H9 (cell line): Measurements from ENCODE around the gene LBHD2. TPM values are rescaled to one million over a fixed set of nuclear protein-coding genes. Genes with fewer than 3 reads are reported as not detected.
A peak's percentile ranks its signal among the peaks of the same experiment; 100 is the strongest.

ENCODE experiments used
- DNase-seq: peaks from one replicate; pipeline ENCODE4 v3.0.0-alpha.2; 2017
- H2AFZ ChIP-seq: one replicate; pipeline ENCODE4 v1.6.1; 2013; ENCODE audit warnings: mild to moderate bottlenecking, low read length, control low read depth, moderate library complexity
- H2AK5ac ChIP-seq: 2 replicates; pipeline ENCODE4 v1.6.1; 2013; ENCODE audit warnings: low read length, control low read depth, mixed read lengths; ENCODE audit not compliant: insufficient read length
- H2BK120ac ChIP-seq: one replicate; pipeline ENCODE4 v1.6.1; 2013; ENCODE audit warnings: low read depth, mild to moderate bottlenecking, low read length, control low read depth, inconsistent platforms; ENCODE audit not compliant: poor library complexity, severe bottlenecking
- H2BK12ac ChIP-seq: 2 replicates; pipeline ENCODE4 v1.6.1; 2013; ENCODE audit warnings: low read length, control low read depth, mixed read lengths, low read depth; ENCODE audit not compliant: insufficient read length
- H2BK15ac ChIP-seq: 2 replicates; pipeline ENCODE4 v1.6.1; 2013; ENCODE audit warnings: low read depth, low read length, control low read depth
- H2BK20ac ChIP-seq: one replicate; pipeline ENCODE4 v1.6.1; 2013; ENCODE audit warnings: low read depth, mild to moderate bottlenecking, low read length, control low read depth, inconsistent platforms; ENCODE audit not compliant: poor library complexity, severe bottlenecking
- H2BK5ac ChIP-seq: 2 replicates; pipeline ENCODE4 v1.6.1; 2013; ENCODE audit warnings: low read length, control low read depth, mixed read lengths; ENCODE audit not compliant: insufficient read length
- H3K14ac ChIP-seq: 2 replicates; pipeline ENCODE4 v1.6.1; 2013; ENCODE audit warnings: low read length, control low read depth; ENCODE audit not compliant: insufficient read depth
- H3K18ac ChIP-seq: 2 replicates; pipeline ENCODE4 v1.6.1; 2013; ENCODE audit warnings: low read depth, mild to moderate bottlenecking, mixed read lengths, low read length, control low read depth; ENCODE audit not compliant: insufficient read length
- H3K23ac ChIP-seq: 2 replicates; pipeline ENCODE4 v1.6.1; 2013; ENCODE audit warnings: low read length, control low read depth, mixed read lengths, low read depth; ENCODE audit not compliant: insufficient read length
- H3K23me2 ChIP-seq: 2 replicates; pipeline ENCODE4 v1.6.1; 2013; ENCODE audit warnings: low read depth, mild to moderate bottlenecking, mixed read lengths, low read length, control low read depth; ENCODE audit not compliant: insufficient read length, poor library complexity, severe bottlenecking
- H3K27ac ChIP-seq: 2 replicates; pipeline ENCODE4 v1.5.1; 2013; ENCODE audit warnings: low read length, control low read depth, mixed read lengths, low read depth; ENCODE audit not compliant: insufficient read length
- H3K27me3 ChIP-seq: 2 replicates; pipeline ENCODE4 v1.6.1; 2013; ENCODE audit warnings: low read length, control low read depth, inconsistent platforms; ENCODE audit not compliant: insufficient read depth
- H3K4ac ChIP-seq: 2 replicates; pipeline ENCODE4 v1.6.1; 2013; ENCODE audit warnings: low read depth, mild to moderate bottlenecking, control low read depth, inconsistent platforms, low read length, moderate library complexity
- H3K4me1 ChIP-seq: 2 replicates; pipeline ENCODE4 v1.6.1; 2013; ENCODE audit warnings: low read length, control low read depth, inconsistent platforms; ENCODE audit not compliant: insufficient read depth
- H3K4me2 ChIP-seq: 2 replicates; pipeline ENCODE4 v1.6.1; 2013; ENCODE audit warnings: low read length, control low read depth, mixed read lengths; ENCODE audit not compliant: insufficient read length, insufficient read depth
- H3K56ac ChIP-seq: 2 replicates; pipeline ENCODE4 v1.6.1; 2013; ENCODE audit warnings: low read depth, mild to moderate bottlenecking, mixed read lengths, low read length, control low read depth; ENCODE audit not compliant: insufficient read length
- H3K79me1 ChIP-seq: 2 replicates; pipeline ENCODE4 v1.6.1; 2013; ENCODE audit warnings: low read depth, mild to moderate bottlenecking, moderate library complexity, low read length, control low read depth, inconsistent platforms; ENCODE audit not compliant: insufficient read depth, poor library complexity, severe bottlenecking
- H3K79me2 ChIP-seq: 2 replicates; pipeline ENCODE4 v1.6.1; 2013; ENCODE audit warnings: low read length, control low read depth, inconsistent platforms; ENCODE audit not compliant: insufficient read depth
- H3K9ac ChIP-seq: 2 replicates; pipeline ENCODE4 v1.6.1; 2013; ENCODE audit warnings: low read length, control low read depth, mixed read lengths; ENCODE audit not compliant: insufficient read length; ENCODE audit errors: extremely low read depth
- H3K9me3 ChIP-seq: one replicate; pipeline ENCODE4 v1.6.1; 2013; ENCODE audit warnings: low read depth, low read length, inconsistent platforms; ENCODE audit not compliant: control insufficient read depth
- H3T11ph ChIP-seq: one replicate; pipeline ENCODE4 v1.6.1; 2013; ENCODE audit warnings: mild to moderate bottlenecking, low read length, control low read depth, inconsistent platforms
- H4K20me1 ChIP-seq: one replicate; pipeline ENCODE4 v1.6.1; 2013; ENCODE audit not compliant: control insufficient read depth, insufficient read length, insufficient read depth
- H4K5ac ChIP-seq: 2 replicates; pipeline ENCODE4 v1.6.1; 2013; ENCODE audit warnings: low read depth, mild to moderate bottlenecking, mixed read lengths, low read length, control low read depth; ENCODE audit not compliant: insufficient read length
- H4K8ac ChIP-seq: replicated peaks from 2 replicates; pipeline ENCODE4 v1.6.1; 2013; ENCODE audit warnings: low read length, control low read depth, mixed read lengths, low read depth; ENCODE audit not compliant: insufficient read length
- H4K91ac ChIP-seq: 2 replicates; pipeline ENCODE4 v1.6.1; 2013; ENCODE audit warnings: low read depth, mild to moderate bottlenecking, moderate library complexity, mixed read lengths, low read length, control low read depth; ENCODE audit not compliant: insufficient read length
- H3K27ac Mint-ChIP-seq, 3 experiments: 2 replicates in 2 of 3; 3 replicates in 1 of 3; pipeline ENCODE4 v1.8.0; 2020 to 2021; ENCODE audit warnings: mixed read lengths in 3 of 3, mild to moderate bottlenecking in 1 of 3, moderate library complexity in 1 of 3
- H3K27me3 Mint-ChIP-seq: 2 replicates; pipeline ENCODE4 v1.8.0; 2021; ENCODE audit warnings: low read depth, mild to moderate bottlenecking, moderate library complexity, mixed read lengths
- H3K36me3 Mint-ChIP-seq, 3 experiments: 2 replicates in 2 of 3; 3 replicates in 1 of 3; pipeline ENCODE4 v1.8.0; 2020 to 2021; ENCODE audit warnings: low read depth in 3 of 3, mixed read lengths in 3 of 3; ENCODE audit not compliant: insufficient read depth in 1 of 3
- H3K4me1 Mint-ChIP-seq, 2 experiments: 2 replicates each; pipeline ENCODE4 v1.8.0; 2020; ENCODE audit warnings: mixed read lengths in 2 of 2
- H3K4me3 Mint-ChIP-seq, 2 experiments: 2 replicates in 1 of 2; 3 replicates in 1 of 2; pipeline ENCODE4 v1.8.0; 2020 to 2021; ENCODE audit warnings: mild to moderate bottlenecking in 2 of 2, mixed read lengths in 2 of 2, moderate library complexity in 1 of 2
- H3K9me3 Mint-ChIP-seq, 2 experiments: 2 replicates in 1 of 2; 3 replicates in 1 of 2; pipeline ENCODE4 v1.8.0; 2020; ENCODE audit warnings: mild to moderate bottlenecking in 2 of 2, mixed read lengths in 2 of 2, moderate library complexity in 1 of 2
- CTCF ChIP-seq: fragments of 200-600 bp; sonication (generic); conservative IDR thresholded peaks from 3 replicates; pipeline ENCODE4 v1.8.0; 2021; ENCODE audit warnings: antibody characterized with exemption, mild to moderate bottlenecking
- WGBS: extraction: QIAGEN DNeasy Blood & Tissue Kit; methylation state at CpG from one replicate; pipeline ENCODE4 v1.1.7; 2013; ENCODE audit warnings: missing lambda C conversion rate, low lambda C conversion rate, mixed read lengths; ENCODE audit not compliant: insufficient read length; ENCODE audit errors: extremely low coverage; 5-methylcytosine and 5-hydroxymethylcytosine counted together
- total RNA-seq: library from RNA; stranded (reverse); gene quantifications from 2 replicates; pipeline ENCODE4 v1.2.1, GENCODE V29; 2021

LBHD2 gene
- total RNA-seq, 1 experiment from 2014 or later, result not detected

- Mint-ChIP-seq H3K9me3 (no peaks in the 10 kb centered on the region), H3K4me3 (peak overlapping the region in 1 of 2 experiments; percentile 62; a peak in 3 of 5 replicates), H3K4me1 (peaks cover 14 to 31% of the 10 kb centered on the region in 2 experiments), H3K27me3 (peaks cover 33% of the 10 kb centered on the region), H3K36me3 (no peaks in the 10 kb centered on the region; a peak in 1 of 7 replicates), H3K27ac (no peak overlapping the region)
- Histone ChIP-seq H3T11ph (no peak overlapping the region), H2BK120ac (no peak overlapping the region), H3K27me3 (no peaks in the 10 kb centered on the region), H4K91ac (no peak overlapping the region), H4K20me1 (no peaks in the 10 kb centered on the region), H2AK5ac (no peak overlapping the region), H2BK15ac (no peak overlapping the region), H3K9me3 (no peaks in the 10 kb centered on the region), H4K8ac (no peak overlapping the region), H4K5ac (no peak overlapping the region), H2BK5ac (no peak overlapping the region), H3K4me2 (no peak overlapping the region), H3K23ac (no peak overlapping the region), H3K56ac (no peak overlapping the region), H3K18ac (no peak overlapping the region), H3K4me1 (no peaks in the 10 kb centered on the region; the same call in 1 of the 2 replicates), H3K23me2 (no peaks in the 10 kb centered on the region), H2AFZ (no peak overlapping the region), H3K9ac (no peak overlapping the region), H2BK20ac (no peak overlapping the region), H3K4ac (no peak overlapping the region), H2BK12ac (no peak overlapping the region), H3K27ac (no peak overlapping the region), H3K14ac (no peak overlapping the region; the same call in 1 of the 2 replicates), H3K79me2 (no peaks in the 10 kb centered on the region), H3K79me1 (no peaks in the 10 kb centered on the region)
- no CpG with 5 or more reads among the region's 68 CpGs for WGBS
- peak; percentile 68 for DNase-seq
- TF ChIP-seq CTCF, result peak; percentile 23; the same call in 2 of the 3 replicates
These were observed 19.7 kb downstream of the LBHD2 start for GRCh38 chr14:103103461-103104388.
